Stimulated activated CD4-positive, alpha-beta T cell treated with anti-CD3 and anti-CD28 coated beads, Interleukin-1b, Interleukin-23, amount 100 ng/mL, for 1 hour (primary cell): ENCODE results near the gene BMF.
"Not testable (repeated sequence)": the region's sequence is repeated elsewhere in the genome, so short reads cannot be mapped to it uniquely, and the experiment has no call there.

ENCODE experiments used
- DNase-seq, 2 donors: peaks; one replicate each; pipeline ENCODE4 v3.0.0-alpha.2; 2020; ENCODE audit warnings: low read depth in 2 of 2

Gene BMF

GRCh38 chr15:40128766-40129660 lies 20.3 kb upstream of the BMF start:
- no peak for DNase-seq

- DNase-seq: no peak
Observed at GRCh38 chr15:40125950-40126349, 17.3 kb upstream of the BMF start.

- not testable (repeated sequence) for DNase-seq
Observed at GRCh38 chr15:40124807-40125285, 16.2 kb upstream of the BMF start.

GRCh38 chr15:40124333-40124732 lies 15.7 kb upstream of the BMF start:
- DNase-seq: not testable (repeated sequence)

- not testable (repeated sequence) for DNase-seq
Observed at GRCh38 chr15:40123863-40124262, 15.2 kb upstream of the BMF start.

GRCh38 chr15:40122989-40123388 lies 14.3 kb upstream of the BMF start:
- not testable (repeated sequence) for DNase-seq

GRCh38 chr15:40121911-40122638 lies 13.4 kb upstream of the BMF start:
- no peak for DNase-seq

- no peak for DNase-seq
Observed at GRCh38 chr15:40118473-40118872, 9.8 kb upstream of the BMF start.

- DNase-seq: no peak
Observed at GRCh38 chr15:40115670-40116093, 7.0 kb upstream of the BMF start.

GRCh38 chr15:40115106-40115505 lies 6.4 kb upstream of the BMF start:
- DNase-seq: not testable (repeated sequence)

GRCh38 chr15:40114218-40114617 lies 5.5 kb upstream of the BMF start:
- DNase-seq: no peak

GRCh38 chr15:40112789-40113188 lies 4.1 kb upstream of the BMF start:
- DNase-seq: no peak

GRCh38 chr15:40111888-40112287 lies 3.2 kb upstream of the BMF start:
- DNase-seq: no peak

- no peak for DNase-seq
Observed at GRCh38 chr15:40110866-40111550, 2.3 kb upstream of the BMF start.

GRCh38 chr15:40108061-40108854 lies 421 bp downstream of the BMF start:
- DNase-seq: no peak

GRCh38 chr15:40106203-40107161 lies 2.2 kb downstream of the BMF start:
- no peak for DNase-seq

GRCh38 chr15:40105517-40106202 lies 3.0 kb downstream of the BMF start:
- no peak for DNase-seq

GRCh38 chr15:40104865-40105516 lies 3.7 kb downstream of the BMF start:
- DNase-seq: peak; percentile 41 to 76

- DNase-seq: no peak
Observed at GRCh38 chr15:40104296-40104864, 4.3 kb downstream of the BMF start.
